Liver (tissue), 9 donors: ENCODE measurements around the gene DCDC1. TPM values are rescaled to one million over a fixed set of nuclear protein-coding genes. Genes with fewer than 3 reads are reported as not detected.

ENCODE experiments used
- DNase-seq: peaks from one replicate; pipeline ENCODE4 v3.0.0-alpha.2; 2017; ENCODE audit warnings: low spot score
- H3K27ac ChIP-seq, 2 donors: one replicate each; pipeline ENCODE4 v1.7.0; 2013; ENCODE audit warnings: inconsistent platforms in 2 of 2, low read length in 2 of 2, control low read depth in 1 of 2, low read depth in 1 of 2, mild to moderate bottlenecking in 1 of 2
- H3K27me3 ChIP-seq, 4 donors: one replicate each; pipeline versions ENCODE4 v1.6.1 to v1.7.0; 2013; ENCODE audit warnings: low read length in 3 of 4, inconsistent platforms in 1 of 4, mild to moderate bottlenecking in 1 of 4, moderate library complexity in 1 of 4; ENCODE audit not compliant: control insufficient read depth in 4 of 4, insufficient read depth in 4 of 4
- H3K36me3 ChIP-seq, 4 donors: one replicate each; pipeline versions ENCODE4 v1.6.1 to v1.7.0; 2013; ENCODE audit warnings: low read length in 3 of 4, mild to moderate bottlenecking in 3 of 4, low read depth in 1 of 4, moderate library complexity in 1 of 4; ENCODE audit not compliant: control insufficient read depth in 4 of 4, insufficient read depth in 3 of 4
- H3K4me1 ChIP-seq, 4 donors: one replicate each; pipeline versions ENCODE4 v1.6.1 to v1.7.0; 2013; ENCODE audit warnings: low read length in 3 of 4, mild to moderate bottlenecking in 3 of 4, moderate library complexity in 1 of 4; ENCODE audit not compliant: control insufficient read depth in 4 of 4, insufficient read depth in 4 of 4
- H3K4me3 ChIP-seq, 3 donors: one replicate each; pipeline versions ENCODE4 v1.6.1 to v1.7.0; 2013; ENCODE audit warnings: low read length in 3 of 3, control low read depth in 1 of 3, low read depth in 1 of 3, mild to moderate bottlenecking in 1 of 3
- H3K9ac ChIP-seq, 2 donors: one replicate each; pipeline ENCODE4 v1.7.0; 2013; ENCODE audit warnings: low read length in 2 of 2, mild to moderate bottlenecking in 2 of 2, moderate library complexity in 2 of 2, control low read depth in 1 of 2, low read depth in 1 of 2
- H3K9me3 ChIP-seq, 4 donors: one replicate each; pipeline versions ENCODE4 v1.6.1 to v1.7.0; 2013; ENCODE audit warnings: low read length in 3 of 4; ENCODE audit not compliant: control insufficient read depth in 4 of 4
- EGR1 ChIP-seq, 2 donors: IDR thresholded peaks; 2 replicates each; pipeline ENCODE4 v1.6.1; 2016 to 2018; ENCODE audit warnings: antibody characterized with exemption in 2 of 2, low read depth in 2 of 2
- GABPA ChIP-seq, 2 donors: IDR thresholded peaks in 1 of 2; conservative IDR thresholded peaks in 1 of 2; 2 replicates each; pipeline ENCODE4 v1.6.1; 2016; ENCODE audit warnings: antibody characterized with exemption in 2 of 2, mild to moderate bottlenecking in 1 of 2, moderate library complexity in 1 of 2
- HNF4A ChIP-seq, 2 donors: conservative IDR thresholded peaks; 2 replicates each; pipeline ENCODE4 v1.6.1; 2016; ENCODE audit warnings: antibody characterized with exemption in 2 of 2, mild to moderate bottlenecking in 2 of 2
- HNF4G ChIP-seq: IDR thresholded peaks from 2 replicates; pipeline ENCODE4 v1.6.1; 2016; ENCODE audit warnings: antibody characterized with exemption
- NR2F2 ChIP-seq: IDR thresholded peaks from 2 replicates; pipeline ENCODE4 v1.6.1; 2016; ENCODE audit warnings: antibody characterized with exemption
- RAD21 ChIP-seq, 2 donors: IDR thresholded peaks; 2 replicates each; pipeline ENCODE4 v1.6.1; 2016; ENCODE audit warnings: antibody characterized with exemption in 2 of 2, mild to moderate bottlenecking in 2 of 2
- REST ChIP-seq: IDR thresholded peaks from 2 replicates; pipeline ENCODE4 v1.6.1; 2016; ENCODE audit warnings: antibody characterized with exemption, mild to moderate bottlenecking
- RXRA ChIP-seq, 2 donors: IDR thresholded peaks; 2 replicates each; pipeline ENCODE4 v1.6.1; 2017 to 2018; ENCODE audit warnings: antibody characterized with exemption in 2 of 2, mild to moderate bottlenecking in 1 of 2
- SP1 ChIP-seq: IDR thresholded peaks from 2 replicates; pipeline ENCODE4 v1.6.1; 2018; ENCODE audit warnings: antibody characterized with exemption, mild to moderate bottlenecking
- YY1 ChIP-seq: IDR thresholded peaks from 2 replicates; pipeline ENCODE4 v1.6.1; 2016; ENCODE audit warnings: antibody characterized with exemption, mild to moderate bottlenecking
- ZBTB33 ChIP-seq: IDR thresholded peaks from 2 replicates; pipeline ENCODE4 v1.6.1; 2016; ENCODE audit warnings: antibody characterized with exemption
- WGBS: extraction: QIAGEN DNeasy Blood & Tissue Kit; methylation state at CpG from one replicate; pipeline ENCODE4 v1.1.7; 2013; 5-methylcytosine and 5-hydroxymethylcytosine counted together
- polyA plus RNA-seq, 2 donors: library from polyadenylated mRNA; stranded (reverse) in 1 of 2; unstranded in 1 of 2; fragments of 200-250 nt in 1 of 2; fragments of >200 nt in 1 of 2; fragmentation: Nextera tagmentation in 1 of 2; extraction: Ambion mirVana in 1 of 2; gene quantifications; one replicate each; pipeline versions ENCODE4 v1.2.1 to v1.2.3, GENCODE V29; 2013 to 2015
- total RNA-seq, 2 donors: library from RNA; depleted of rRNA; stranded (reverse); fragments of >200 nt; gene quantifications; one replicate each; pipeline ENCODE4 v1.2.3, GENCODE V29; 2014
- donor health status: healthy.
- donor health status: healthy.
- donor health status: healthy.
- donor health status: healthy.
- donor health status: healthy.

The DCDC1 gene
- total and polyA plus RNA-seq, 4 donors: 0.38 to 3.5 (median 2.0) TPM

- Histone ChIP-seq H3K9me3 (no peaks in the 10 kb centered on the region), H3K4me1 (no peaks in the 10 kb centered on the region), H3K36me3 (no peaks in the 10 kb centered on the region), H3K27ac (no peak overlapping the region), H3K9ac (no peak overlapping the region), H3K27me3 (no peaks in the 10 kb centered on the region), H3K4me3 (no peak overlapping the region)
- no peak for DNase-seq
- TF ChIP-seq YY1 (no peak), REST (no peak), RXRA (IDR thresholded peaks at IDR 0.05) (no peak)
- WGBS: 55% methylated on average over 1 of the region's 1 CpG
Observed at GRCh38 chr11:31069447-31070205, 299.9 kb downstream of the DCDC1 start.

- TF ChIP-seq SP1 (no peak), GABPA (IDR thresholded peaks at IDR 0.05 in 1 of 2, conservative IDR thresholded peaks at IDR 0.05 in 1 of 2) (no peak), HNF4A (conservative IDR thresholded peaks at IDR 0.05) (no peak), RAD21 (IDR thresholded peaks at IDR 0.05) (no peak), NR2F2 (no peak), ZBTB33 (no peak)
- Histone ChIP-seq H3K4me3 (no peak overlapping the region), H3K27me3 (no peaks in the 10 kb centered on the region), H3K4me1 (peaks cover 3 to 13% (median 7%) of the 10 kb centered on the region in 4 donors), H3K9ac (no peak overlapping the region), H3K27ac (no peak overlapping the region), H3K36me3 (no peaks in the 10 kb centered on the region), H3K9me3 (no peaks in the 10 kb centered on the region)
- DNase-seq: no peak
- 80% methylated on average over 2 of the region's 2 CpGs for WGBS
Observed at GRCh38 chr11:31060880-31061279, 308.7 kb downstream of the DCDC1 start.

- Histone ChIP-seq H3K4me1 (peaks cover 3 to 13% (median 7%) of the 10 kb centered on the region in 4 donors), H3K27me3 (no peaks in the 10 kb centered on the region), H3K9me3 (no peaks in the 10 kb centered on the region), H3K27ac (no peak overlapping the region), H3K4me3 (no peak overlapping the region), H3K36me3 (no peaks in the 10 kb centered on the region), H3K9ac (no peak overlapping the region)
- DNase-seq: no peak
- TF ChIP-seq HNF4A (conservative IDR thresholded peaks at IDR 0.05) (peak; percentile 48 to 54), RXRA (IDR thresholded peaks at IDR 0.05) (peak; percentile 17 to 45), EGR1 (IDR thresholded peaks at IDR 0.05; ENCODE audit: low read depth in 2 of 2) (no peak), HNF4G (no peak), SP1 (peak; percentile 34)
Observed at GRCh38 chr11:31059529-31059928, 310.0 kb downstream of the DCDC1 start.
